Urinary bladder (tissue), 2 donors: ENCODE results near the gene NUTM2A. TPM values are rescaled to one million over a fixed set of nuclear protein-coding genes. Genes with fewer than 3 reads are reported as not detected.

Experiments
- polyA plus RNA-seq: library from polyadenylated mRNA; stranded (reverse); fragments of 200-250 nt; gene quantifications from one replicate; pipeline ENCODE4 v1.2.3, GENCODE V29; 2013
- total RNA-seq: library from RNA; depleted of rRNA; stranded (reverse); fragments of >200 nt; gene quantifications from one replicate; pipeline ENCODE4 v1.2.3, GENCODE V29; 2014
- donor health status: healthy.

Gene NUTM2A
- total and polyA plus RNA-seq, 2 donors, result 0.69 to 1.9 TPM

Other genes with a start within 250 kb of the NUTM2A start
- not detected for gene FAM25A, start 205.2 kb upstream of the NUTM2A start, total RNA-seq
- not detected for gene FAM25A, start 205.2 kb upstream of the NUTM2A start, polyA plus RNA-seq
- 186 TPM for gene GLUD1, start 130.6 kb upstream of the NUTM2A start, total RNA-seq
- gene GLUD1, start 130.6 kb upstream of the NUTM2A start, polyA plus RNA-seq, result 118 TPM
- gene SHLD2, start 130.2 kb upstream of the NUTM2A start, total RNA-seq, result 68.2 TPM
- gene SHLD2, start 130.2 kb upstream of the NUTM2A start, polyA plus RNA-seq, result 15.0 TPM
- gene NUTM2D, start 132.3 kb downstream of the NUTM2A start, total RNA-seq, result 1.5 TPM
- 2.7 TPM for gene NUTM2D, start 132.3 kb downstream of the NUTM2A start, polyA plus RNA-seq